Hematopoietic multipotent progenitor cell (in vitro differentiated cells): Measurements from ENCODE around the gene SEMA3E. TPM values are rescaled to one million over a fixed set of nuclear protein-coding genes. Genes with fewer than 3 reads are reported as not detected.
A peak's percentile ranks its signal among the peaks of the same experiment; 100 is the strongest.
"Not testable (repeated sequence)": the region's sequence is repeated elsewhere in the genome, so short reads cannot be mapped to it uniquely, and the experiment has no call there.

Source experiments
- DNase-seq, 3 donors: peaks; one replicate each; pipeline ENCODE4 v3.0.0-alpha.2; 2011 to 2015; ENCODE audit warnings: low read depth in 2 of 3, low spot score in 2 of 3
- total RNA-seq: library from RNA; depleted of rRNA; stranded (reverse); fragments of >200 nt; gene quantifications from one replicate; pipeline ENCODE4 v1.2.3, GENCODE V29; 2012

SEMA3E gene
- total RNA-seq, 1 donor = not detected

GRCh38 chr7:83562960-83563359 lies 86.0 kb downstream of the SEMA3E start:
- no peak for DNase-seq

DNA sequence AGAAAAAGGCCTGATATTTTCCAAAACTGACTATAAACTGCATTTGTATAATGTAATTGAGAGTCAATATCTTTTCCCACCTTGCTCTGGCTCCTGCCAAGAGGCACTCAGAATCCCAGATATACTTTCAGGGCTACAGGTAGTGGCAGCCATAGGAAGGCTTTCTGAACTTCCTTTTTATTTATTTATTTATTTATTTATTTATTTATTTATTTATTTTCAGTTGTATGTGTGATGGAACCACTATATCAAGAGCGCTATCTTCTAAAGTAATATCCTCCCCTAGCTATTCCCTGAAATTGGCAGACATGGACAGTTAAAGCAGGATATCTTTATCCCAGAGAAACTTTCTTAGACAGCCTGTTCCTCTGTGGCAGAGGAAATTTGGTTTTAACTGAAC lies 86.7 kb downstream of the SEMA3E start:
- DNase-seq = no peak

- no peak for DNase-seq
Observed at GRCh38 chr7:83559887-83560286, 89.1 kb downstream of the SEMA3E start.

DNA sequence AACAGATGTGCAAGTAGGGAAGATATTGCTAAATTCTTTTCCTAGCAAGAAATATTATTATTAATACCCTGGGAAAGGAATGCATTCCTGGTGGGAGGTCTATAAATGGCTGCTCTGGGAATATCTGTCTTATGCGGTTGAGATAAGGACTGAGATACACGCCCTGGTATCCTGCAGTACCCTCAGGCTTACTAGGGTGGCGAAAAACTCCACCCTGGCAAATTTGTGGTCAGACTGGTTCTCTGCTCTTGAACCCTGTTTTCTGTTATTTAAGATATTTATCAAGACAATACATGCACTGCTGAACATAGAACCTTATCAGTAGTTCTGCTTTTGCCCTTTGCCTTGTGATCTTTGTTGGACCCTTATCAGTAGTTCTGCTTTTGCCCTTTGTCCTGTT lies 96.4 kb downstream of the SEMA3E start:
- not testable (repeated sequence) for DNase-seq

DNA sequence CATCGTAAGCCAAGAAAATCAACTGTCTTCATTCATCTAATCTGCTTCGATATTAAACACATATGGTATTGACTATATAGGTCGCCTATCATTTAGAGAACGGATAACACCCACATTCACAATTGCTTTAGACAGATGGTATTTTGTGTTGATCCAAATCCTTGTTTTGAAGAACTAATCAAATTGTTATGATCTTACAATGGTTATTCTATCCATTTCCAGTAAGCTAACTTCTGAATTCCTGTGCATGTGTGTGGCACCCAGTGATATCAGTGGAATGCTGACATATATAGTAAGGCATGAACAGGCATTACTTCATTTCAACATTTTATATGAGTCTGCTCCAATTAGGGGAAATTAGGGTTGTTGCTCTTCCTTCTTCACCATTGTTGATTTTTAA lies 98.8 kb downstream of the SEMA3E start:
- no peak for DNase-seq

DNA sequence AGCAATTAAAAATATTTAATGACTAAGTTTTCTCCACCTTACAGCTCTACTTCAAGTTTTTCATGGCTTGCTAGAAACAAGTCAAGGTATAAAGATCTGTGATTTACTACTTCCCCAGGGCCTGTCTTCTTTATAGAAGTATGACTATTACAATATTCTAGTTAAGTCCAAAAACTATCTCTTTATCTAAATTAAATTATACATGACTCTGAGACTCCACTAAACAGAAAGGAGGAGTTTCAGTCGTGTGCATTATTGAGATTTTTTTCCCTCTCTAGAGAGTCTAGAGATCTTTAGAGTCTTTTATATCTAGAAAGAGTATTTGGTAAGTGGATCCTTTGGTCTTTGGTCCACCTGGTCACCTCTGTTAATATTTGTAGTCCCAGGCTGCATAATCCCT lies 100.7 kb downstream of the SEMA3E start:
- DNase-seq = no peak

DNA sequence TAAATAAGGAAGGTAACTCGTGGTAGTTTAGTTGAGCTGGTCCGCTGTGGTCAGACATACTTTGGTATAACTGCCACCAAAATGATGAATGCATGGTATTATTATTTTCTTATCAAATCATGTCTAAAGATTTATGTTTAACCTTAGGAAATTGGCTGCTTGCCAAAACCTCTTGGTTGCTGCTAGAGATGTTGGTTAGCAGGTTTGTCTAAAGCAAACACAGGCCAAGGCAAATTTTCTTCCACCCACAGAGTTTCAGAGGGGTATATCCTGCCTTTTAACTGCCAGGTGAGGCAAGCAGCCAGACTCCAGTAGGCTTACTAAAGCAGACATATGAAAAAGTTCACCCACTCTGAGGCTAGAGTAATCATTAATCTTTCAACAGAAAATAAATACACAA lies 101.4 kb downstream of the SEMA3E start:
- DNase-seq = peak in 1 of 3 donors; percentile 3

GRCh38 chr7:83546586-83546985 lies 102.4 kb downstream of the SEMA3E start:
- no peak for DNase-seq

GRCh38 chr7:83541187-83541960 lies 107.6 kb downstream of the SEMA3E start:
- no peak for DNase-seq

DNA sequence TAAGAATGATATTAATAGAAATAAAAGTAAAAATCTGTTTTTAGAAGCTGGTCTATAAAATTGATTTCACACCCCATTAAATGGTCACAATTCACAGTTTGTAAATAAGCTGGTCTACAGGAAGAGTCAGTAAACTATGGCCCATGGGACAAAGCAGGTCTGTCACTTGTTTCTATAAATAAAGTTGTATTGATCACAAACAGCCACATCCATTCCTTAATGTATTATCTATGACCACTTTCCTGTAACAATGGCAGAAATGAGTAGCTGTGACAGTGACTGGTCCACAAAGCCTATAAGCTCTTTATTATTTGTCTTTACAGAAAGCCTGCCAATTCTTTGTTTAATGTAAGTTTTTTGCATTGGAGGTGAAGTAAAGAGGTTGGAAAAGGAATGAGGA lies 114.5 kb downstream of the SEMA3E start:
- DNase-seq = no peak

- DNase-seq = no peak
Observed at GRCh38 chr7:83532219-83532618, 116.7 kb downstream of the SEMA3E start.

DNA sequence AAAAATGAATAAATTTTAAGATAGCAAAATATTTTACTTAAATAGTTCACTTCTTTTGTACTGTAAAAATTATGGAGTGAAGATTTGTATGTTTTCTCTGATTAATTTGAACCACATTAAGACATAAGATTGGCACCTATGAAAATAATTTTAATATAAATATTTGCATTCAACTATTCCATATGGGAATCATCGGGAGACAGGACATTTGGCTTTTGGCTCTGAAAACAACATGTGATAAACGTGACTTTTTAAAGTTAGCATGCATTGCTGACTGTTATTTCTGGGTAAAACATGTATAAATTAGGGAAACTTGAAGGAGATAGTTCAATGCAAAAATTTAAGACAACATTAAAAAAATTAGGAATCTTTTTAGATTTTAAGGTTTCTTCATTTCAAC lies 117.2 kb downstream of the SEMA3E start:
- no peak for DNase-seq

- no peak for DNase-seq
Observed at GRCh38 chr7:83528925-83529423, 120.0 kb downstream of the SEMA3E start.

DNA sequence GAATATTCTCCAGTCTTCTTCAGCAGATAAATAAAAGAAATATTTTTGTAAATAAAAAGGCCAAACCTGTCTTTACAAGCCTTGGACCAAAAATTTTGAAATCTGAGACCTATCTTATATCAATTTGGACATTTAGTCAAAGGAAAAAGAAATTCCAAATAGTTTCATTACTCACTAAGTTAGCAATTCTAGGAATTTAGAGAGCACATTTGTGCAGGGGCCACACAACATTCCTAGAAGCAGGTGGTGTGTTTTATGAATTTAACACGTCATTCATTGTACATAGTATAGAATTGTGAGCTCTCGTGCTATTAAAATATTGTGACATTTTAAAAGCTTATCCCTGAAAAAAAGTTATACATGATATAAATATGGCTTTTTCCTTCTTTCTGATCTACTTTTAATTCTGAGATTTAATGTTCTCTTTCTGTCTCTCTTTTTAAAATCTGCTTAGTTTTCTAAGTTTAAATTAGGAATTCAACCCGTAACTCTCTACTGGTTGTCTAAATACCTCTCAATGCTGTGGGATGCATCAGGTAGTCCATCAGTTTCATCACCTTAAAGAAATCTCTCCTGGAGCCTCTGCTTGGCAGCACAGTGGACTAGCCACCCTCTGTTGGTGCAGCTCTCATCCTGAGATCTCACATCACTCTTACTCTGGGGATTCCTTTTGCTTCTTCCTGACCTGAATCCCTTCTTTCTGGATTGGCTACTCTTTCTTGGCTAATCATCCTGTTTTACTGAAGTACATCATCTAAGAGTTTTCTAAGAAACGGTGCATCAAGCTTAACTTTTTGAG lies 124.5 kb downstream of the SEMA3E start:
- no peak for DNase-seq

GRCh38 chr7:83520726-83521125 lies 128.2 kb downstream of the SEMA3E start:
- DNase-seq = no peak

GRCh38 chr7:83519240-83519639 lies 129.7 kb downstream of the SEMA3E start:
- DNase-seq = no peak

DNA sequence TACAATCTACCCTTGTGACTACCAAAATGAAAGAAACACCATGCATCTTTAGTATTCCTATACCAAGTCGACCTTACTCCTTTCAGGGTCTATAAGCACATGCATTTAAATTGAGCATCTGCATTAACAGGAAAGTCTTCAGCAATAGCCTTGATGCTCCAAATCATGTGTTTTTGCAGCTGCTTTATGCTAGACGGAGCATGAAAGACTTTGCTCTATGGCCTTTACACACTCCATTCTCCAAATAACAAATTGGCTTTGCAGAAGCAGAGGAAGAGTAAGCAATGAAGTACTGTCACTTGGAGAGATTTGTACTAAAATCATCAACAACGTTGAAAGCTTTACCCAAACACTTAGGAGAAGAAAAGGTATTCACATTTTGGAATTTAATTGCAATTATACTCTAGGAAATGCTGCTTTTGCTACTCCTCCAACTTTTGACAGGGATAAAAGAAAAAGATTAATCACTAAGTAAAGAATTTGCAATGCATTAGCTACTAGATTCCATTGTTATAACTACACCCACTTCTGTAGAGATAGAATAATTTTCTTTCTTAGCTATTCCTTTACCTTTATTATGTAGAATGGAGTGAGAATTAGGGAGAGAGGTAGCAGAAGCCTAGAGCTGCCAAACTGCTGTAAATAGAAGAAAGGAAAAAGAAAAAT lies 131.8 kb downstream of the SEMA3E start:
- DNase-seq = no peak

- no peak for DNase-seq
Observed at GRCh38 chr7:83514977-83515376, 134.0 kb downstream of the SEMA3E start.

- DNase-seq = no peak
Observed at GRCh38 chr7:83509255-83510021, 139.5 kb downstream of the SEMA3E start.

GRCh38 chr7:83504330-83504729 lies 144.6 kb downstream of the SEMA3E start:
- DNase-seq = no peak

DNA sequence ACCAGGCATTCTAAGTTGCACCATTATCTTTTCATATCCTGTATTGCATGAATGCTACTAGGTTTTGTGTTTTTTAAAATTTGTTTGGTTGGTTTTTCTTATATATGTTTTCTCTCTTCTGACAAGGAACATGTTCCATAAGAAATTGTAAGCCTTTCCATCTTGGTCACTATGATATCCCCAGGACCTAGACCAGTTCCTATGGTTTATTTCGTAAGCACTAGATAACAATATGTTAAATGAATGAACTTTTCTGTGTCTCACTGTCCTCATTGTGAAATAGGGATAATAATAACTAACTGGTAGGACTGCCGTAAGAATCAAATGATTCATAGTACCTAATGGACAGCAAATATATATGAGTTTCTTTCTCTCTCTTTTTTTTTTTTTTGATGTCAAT lies 146.3 kb downstream of the SEMA3E start:
- DNase-seq = no peak
